Transverse colon (tissue), 3 donors: ENCODE results near the gene MGA.

Source experiments
- POLR2A ChIP-seq: fragments of 450-650 bp; IDR thresholded peaks from one replicate; pipeline ENCODE4 v1.6.1; 2016; ENCODE audit warnings: antibody characterized with exemption, mild to moderate bottlenecking, moderate library complexity
- POLR2AphosphoS5 ChIP-seq, 3 donors: sonication (generic); formaldehyde crosslinking; IDR thresholded peaks; one replicate each; pipeline ENCODE4 v1.6.1; 2016; ENCODE audit warnings: antibody characterized with exemption in 3 of 3

- TF ChIP-seq POLR2AphosphoS5 (IDR thresholded peaks at IDR 0.05), result no peak
- no peak for TF ChIP-seq POLR2A
These were observed 153.2 kb downstream of the MGA start for GRCh38 chr15:41813426-41813825.
